Fibroblast of skin of right quadriceps (primary cell): ENCODE measurements around the gene NRG2.

Source experiments
- DNase-seq: peaks from one replicate; pipeline ENCODE4 v3.0.0-alpha.2; 2013

The NRG2 gene

DNA sequence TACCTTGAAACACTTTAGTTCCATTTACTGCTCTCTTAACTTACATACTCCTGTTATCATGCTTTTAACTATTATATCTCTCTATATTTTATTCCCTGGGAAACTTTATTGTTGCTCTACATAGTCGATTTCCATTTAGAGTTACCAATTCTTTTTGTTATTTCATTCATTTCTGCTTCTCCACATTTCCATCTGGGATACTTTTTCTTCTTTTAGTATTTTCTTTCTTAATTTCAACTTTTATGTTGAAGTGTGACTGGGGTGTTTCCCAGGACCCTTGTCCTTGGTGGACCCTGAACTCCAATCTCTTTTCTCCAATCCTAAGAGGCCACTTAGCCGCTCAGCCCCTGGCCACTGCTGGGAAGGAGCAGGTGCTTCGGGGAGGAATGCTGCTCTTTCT, 211.5 kb downstream of the NRG2 start:
- DNase-seq, result no peak

DNA sequence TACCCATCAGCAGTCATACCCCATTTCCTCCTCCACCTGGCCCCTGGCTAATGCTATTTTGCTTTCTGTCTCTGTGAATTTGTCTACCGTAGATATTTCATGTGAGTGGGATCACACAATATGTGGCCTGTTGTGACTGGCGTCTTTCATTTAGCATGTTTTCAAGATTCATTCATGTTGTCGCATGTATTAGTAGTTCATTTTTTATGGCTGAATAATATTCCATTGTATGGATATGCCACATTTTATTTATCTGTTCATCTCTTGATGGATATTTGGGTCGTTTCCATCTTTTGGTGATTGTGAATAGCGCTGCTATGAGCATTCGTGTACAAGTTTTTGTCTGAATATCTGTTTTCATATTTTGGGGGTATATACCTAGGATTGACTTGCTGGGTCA, 213.6 kb downstream of the NRG2 start:
- DNase-seq, result no peak

DNA sequence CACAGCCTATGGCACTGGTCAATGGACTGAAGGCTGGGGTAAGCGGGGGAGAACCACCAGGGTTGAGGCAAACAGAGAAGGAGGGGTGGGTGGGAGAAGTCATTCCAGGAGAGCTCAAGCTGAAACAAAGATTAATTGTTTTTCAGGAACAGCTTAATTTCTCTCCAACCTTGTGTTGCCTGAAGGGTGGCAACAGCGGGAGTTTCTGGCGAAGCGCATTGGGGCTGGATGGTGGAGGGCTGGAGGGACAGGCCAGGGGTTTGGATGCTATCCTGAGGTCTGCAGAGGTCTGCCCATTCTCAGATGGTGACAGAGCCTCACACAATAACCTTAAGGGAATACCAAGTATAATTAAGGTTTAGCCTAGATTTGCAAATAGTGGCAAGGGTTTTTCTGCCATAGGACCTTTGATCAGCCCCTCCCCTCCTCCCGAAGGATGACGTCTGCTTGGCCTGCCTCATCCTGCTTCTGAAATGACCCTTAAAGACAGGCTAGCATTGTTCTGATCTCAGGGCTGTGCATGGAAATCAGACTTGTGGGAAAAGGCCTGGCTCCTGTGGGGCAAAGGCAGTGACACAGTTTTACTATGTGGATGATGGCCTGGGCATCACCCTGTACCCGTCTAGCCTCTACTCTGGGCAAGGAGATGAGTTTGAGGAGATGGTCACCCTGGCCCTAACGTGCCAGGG, 214.7 kb downstream of the NRG2 start:
- no peak for DNase-seq

DNA sequence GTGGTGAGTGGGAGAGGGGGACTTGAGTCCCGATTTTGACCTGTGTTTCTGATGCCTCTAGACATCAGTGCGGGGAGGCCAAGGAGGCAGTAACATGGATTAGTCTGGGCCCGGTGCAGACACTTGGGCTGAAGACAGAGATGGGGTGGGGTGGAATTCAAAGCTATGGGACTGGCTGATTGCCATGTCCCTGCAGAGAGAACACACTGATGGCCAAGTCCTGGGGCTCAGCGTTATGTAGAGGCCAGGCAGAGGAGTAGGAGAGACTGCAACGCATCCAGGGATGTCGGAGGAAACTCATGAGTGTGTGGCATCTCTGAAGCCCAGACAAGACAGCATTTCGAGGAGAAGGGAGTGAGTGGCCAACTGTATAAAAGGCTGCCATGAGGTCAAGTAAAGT, 217.4 kb downstream of the NRG2 start:
- no peak for DNase-seq

DNA sequence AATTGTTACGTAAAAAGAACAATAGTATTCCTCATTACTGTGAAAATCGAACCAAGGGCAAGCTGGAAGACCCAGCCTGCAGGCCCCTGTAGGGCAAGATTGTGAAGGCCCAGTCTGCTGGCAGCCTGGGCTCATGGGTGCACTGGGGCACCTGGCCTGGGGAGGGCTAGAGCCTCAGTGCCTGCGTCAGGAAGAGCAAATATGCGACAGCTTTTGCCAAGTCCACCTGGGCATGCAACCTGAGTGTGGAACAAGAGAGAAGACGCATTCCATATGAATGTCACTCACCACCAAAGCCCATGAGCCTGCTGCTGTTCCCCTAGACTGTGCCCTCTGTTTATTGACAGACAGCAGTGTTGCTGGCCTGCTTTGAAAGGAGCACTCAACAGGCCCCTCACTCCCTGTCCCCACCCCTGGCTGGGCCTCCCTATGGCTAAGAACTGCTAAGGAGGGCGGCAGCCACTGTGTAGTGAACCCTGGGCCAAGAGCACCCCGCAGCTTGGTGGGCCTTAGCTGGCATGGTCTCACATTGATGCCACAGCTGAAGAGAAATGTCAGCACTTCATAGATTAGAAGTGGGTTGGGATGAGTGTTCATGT, 219.2 kb downstream of the NRG2 start:
- DNase-seq, result no peak

DNA sequence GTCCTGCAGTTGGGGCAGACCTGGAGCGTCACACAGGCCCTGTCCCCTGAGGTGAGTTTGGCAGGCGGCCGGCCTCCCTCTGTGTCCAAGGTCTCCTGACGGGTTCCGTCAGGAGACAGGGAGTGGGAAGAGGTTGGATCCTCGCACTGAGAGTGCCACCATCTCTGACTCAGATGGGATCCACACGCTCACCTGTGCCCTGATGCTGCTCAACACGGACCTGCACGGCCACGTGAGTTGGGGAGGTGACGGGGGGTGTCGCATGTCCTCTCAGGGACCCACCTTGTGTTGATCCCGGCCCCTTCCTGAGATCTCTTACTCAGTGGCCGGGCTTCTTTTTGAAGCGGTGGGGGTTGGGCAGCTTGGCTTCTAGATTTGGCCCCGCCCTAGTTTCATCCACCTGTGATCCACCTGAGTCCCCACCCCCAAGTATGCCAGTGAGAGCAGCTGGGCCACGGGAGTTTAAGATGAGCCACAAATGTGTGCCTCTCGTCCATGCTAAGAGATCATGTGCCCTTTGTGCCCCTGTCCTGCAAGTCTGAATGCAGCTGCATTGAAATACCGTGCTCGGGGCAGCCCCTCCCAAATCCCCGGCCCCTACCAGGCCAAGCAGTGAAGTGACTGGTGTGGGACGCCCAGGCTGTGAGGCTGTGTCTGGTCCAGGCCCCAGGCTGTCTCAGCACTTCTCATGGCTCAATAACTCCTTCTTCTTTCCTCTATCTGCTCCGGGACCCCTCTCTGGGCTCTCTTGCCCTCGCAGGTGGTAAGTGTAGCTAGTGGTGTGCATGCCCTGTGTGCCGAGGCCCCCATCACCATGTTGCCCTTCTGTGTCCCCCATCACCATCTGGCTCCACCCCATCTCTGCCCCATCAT, 220.3 kb downstream of the NRG2 start:
- DNase-seq, result no peak

DNA sequence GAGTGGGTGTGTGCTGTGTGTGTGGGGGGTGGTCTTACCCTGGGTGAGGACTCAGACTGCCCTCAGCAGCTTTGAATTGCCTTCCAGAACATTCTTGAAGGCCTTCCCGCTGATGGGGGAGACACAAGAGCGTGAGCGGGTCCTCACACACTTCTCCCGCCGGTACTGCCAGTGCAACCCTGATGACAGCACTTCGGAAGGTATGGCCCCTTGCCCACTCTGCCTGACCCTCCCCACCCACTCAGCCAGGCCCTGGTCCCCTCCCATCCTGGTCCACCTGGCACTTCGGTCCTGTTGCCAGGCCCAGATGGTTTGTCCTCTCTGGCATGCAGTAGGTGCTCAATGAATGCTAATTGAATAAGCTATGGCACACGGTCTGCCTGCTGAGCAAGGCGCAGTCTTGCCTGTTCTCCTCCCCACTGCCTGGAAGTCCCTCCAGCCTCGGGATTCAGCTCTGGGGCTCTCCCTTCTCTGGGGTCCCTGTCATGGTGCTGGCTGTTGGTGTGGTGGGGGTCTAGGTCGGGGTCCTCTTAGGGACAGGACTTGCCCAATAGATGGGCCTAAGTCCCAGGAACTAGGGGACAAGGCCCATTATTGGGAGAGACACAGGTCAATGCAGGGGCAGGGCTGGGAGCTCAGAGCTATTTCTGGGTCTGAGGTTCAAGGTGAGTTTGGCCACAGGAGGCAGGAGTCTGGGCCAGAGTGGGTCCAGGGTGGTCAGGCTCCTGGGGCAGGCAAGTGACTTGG, 221.1 kb downstream of the NRG2 start:
- no peak for DNase-seq

DNA sequence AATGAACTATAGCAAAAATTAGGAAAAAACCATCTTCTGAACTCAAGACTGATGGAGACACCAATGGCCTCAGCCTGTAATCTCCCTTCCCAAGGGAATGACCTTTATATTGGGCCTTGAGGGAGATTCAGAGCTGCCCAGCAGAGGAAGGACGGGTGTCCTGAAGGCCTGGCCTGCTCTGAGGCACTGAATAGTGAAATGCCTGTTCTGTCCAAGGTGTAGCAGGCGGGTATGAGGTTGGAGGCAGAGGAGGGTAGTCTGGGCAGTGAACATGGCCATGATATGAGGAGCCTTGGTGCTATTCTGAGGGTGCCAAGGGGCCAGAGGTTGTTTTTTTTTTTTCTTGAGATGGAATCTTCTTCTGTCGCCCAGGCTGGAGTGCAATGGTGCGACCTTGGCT, 222.5 kb downstream of the NRG2 start:
- no peak for DNase-seq

DNA sequence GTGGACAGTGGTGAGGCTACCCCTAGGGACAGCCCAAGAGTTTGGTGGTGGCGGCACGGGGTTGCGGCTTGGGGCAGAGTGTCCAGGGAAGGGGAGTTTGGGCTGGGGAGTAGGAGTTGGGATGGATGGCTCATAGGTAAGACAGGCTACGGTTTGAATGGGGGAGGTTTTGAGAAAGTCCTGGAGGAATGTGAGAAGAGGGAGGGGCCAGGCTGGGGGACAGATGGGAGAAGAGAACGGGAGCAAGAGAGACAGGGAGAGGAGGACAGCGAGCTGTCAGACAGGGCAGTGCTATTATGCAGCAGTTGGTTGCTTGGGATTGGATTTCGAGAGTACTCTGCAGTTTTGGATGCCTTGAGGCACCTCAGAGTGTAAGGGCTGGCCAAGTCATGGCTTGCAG, 223.0 kb downstream of the NRG2 start:
- DNase-seq, result no peak

DNA sequence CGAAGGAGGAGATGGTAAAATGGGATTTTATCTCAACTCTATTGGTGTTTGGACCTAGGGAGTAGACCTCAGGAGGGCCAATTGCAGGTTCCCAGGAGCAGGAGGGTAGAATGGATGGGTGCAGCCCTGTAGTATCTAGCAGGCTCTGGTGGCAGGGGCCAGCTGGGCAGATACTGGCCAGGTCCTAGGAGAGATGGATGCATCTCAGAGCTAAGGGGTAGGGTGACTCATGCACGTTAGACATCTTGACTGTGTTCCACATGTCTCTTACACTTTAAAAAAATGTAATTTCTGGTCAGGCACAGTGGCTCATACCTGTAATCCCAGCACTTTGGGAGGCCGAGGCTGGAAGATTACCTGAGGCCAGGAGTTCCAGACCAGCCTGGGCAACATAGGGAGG, 225.1 kb downstream of the NRG2 start:
- DNase-seq, result no peak

DNA sequence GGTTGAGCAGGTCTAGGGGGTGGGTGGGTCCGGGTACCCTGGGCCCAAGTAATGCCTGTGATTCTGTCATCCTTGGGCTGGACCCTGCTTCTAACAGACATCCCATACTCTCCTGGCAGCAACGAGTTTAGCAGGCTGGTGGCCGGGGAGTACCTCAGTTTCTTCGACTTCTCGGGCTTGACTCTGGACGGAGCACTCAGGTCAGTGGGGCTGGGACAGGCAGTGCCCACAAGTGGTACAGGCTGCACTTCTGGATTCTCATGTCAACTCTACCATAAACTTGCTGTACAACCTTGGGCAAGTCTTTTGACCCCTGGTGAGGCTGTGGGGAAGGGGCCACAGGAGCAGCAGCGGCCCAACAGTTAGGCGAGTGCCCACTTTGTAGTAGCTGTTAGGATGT, 225.7 kb downstream of the NRG2 start:
- no peak for DNase-seq

DNA sequence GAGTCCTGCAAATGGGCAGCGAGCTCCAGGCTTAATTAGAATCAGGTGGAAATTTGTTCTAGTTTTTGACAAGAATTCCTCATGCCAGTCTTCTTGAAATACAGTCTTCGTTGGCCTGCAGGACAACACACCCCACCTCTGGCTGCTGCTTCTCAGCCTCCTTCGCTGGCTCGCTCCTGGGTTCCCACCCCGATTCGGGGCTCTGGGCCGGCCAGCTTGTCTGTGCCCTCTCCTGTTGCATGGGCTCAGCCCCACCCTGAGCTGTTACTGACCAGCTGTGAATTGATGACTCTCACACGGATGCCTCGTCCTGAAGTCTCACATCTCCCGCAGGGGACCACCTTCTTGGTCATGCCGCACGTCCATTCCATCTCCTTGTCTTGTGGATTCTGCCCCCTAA, 226.5 kb downstream of the NRG2 start:
- no peak for DNase-seq

DNA sequence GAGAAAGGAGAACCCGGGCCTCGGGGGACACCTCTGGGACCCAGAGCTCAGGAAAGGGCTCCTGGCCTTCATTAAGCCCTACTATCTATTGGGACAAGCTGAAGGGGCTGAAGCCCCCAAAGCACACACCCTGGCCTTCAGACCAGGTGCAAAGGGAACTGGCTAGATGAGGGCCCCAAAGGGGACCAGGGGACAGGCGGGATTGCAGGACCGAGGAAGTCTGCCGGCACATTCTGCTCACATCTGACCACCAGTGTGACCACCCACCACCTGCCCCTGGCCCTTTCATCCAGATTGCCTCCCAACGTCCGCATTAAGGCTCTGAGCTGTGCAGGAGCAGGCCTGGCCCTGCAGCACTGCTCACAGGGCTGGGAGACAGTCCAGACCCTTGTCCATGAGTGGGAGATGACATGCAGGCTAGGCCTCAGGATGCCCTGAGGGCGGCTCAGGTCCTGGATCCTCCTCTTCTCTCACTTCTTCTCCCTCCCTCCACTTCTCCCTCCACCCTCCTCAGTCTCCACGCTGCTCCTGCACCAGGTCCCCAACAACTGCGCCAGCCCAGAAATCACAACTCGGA, 228.3 kb downstream of the NRG2 start:
- DNase-seq, result no peak

DNA sequence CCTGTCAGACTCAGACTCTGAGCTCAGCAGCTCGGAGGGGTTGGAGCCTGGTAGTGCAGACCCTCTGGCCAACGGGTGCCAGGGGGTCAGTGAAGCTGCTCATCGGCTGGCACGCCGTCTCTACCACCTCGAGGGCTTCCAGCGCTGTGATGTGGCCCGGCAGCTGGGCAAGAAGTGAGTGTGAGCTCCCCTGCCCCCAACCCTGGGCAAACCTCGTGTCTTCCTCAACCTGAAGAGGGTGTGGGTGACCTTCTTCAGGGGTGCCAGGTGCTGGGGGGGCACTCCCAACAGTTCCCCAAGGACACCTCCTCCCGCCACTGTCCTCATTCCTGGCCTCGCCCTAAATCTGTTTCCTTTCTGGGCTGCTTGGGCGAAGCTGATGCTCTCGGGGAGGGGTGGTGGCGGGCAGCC, 228.9 kb downstream of the NRG2 start:
- DNase-seq, result no peak

DNA sequence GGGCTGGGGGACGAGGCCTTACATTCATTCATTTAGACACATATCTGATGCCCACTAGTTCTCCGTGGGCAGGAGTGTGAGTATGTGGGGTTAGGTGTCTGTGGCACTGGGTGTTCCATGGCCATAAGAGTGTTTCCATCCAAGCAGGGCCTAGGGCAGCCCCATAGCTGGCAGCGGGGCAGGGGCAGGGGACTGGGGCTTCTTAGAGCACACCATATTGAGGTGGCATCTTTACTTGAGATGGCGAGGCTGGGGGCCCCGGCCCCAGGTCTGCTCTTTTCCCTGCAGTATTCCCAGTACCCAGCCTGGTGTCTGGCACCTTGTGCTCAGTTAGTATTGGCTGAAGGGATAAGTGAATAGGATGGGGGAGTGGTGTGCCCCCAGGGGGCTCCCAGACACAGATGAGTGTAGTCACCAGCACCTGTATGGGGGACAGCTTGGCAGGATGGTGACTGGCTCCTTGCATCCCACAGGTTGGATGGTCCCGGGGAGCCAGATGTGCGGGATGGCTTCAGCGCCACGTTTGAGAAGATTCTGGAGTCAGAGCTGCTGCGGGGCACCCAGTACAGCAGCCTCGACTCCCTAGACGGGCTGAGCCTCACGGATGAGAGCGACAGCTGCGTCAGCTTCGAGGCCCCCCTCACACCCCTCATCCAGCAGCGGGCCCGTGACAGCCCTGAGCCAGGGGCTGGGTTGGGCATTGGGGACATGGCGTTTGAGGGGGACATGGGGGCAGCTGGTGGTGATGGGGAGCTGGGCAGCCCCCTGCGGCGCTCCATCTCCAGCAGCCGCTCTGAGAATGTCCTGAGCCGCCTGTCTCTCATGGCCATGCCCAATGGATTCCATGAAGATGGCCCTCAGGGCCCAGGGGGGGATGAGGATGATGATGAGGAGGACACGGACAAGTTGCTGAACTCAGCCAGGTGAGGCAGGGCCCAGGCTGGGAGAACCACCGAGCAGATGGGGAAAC, 230.0 kb downstream of the NRG2 start:
- DNase-seq, result no peak

DNA sequence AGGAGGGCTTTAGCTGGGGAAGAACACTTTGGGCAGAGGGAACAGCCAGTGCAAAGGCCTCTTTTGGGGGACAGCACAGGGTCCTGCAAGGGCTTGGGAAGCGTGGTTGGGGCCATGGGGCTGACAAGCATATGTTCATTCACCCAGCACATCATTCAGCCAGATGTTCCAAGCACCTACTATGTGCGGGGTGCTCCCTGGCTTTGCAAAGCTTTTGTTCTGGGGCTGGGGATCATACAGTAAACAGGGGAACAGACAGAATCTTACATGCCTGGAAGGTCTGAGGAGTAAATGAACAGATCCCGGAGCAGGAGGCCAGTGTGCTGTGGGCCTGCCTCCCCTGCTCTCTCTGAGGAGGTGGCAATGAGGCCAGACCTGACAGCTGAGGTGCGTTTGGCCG, 230.8 kb downstream of the NRG2 start:
- DNase-seq, result no peak

DNA sequence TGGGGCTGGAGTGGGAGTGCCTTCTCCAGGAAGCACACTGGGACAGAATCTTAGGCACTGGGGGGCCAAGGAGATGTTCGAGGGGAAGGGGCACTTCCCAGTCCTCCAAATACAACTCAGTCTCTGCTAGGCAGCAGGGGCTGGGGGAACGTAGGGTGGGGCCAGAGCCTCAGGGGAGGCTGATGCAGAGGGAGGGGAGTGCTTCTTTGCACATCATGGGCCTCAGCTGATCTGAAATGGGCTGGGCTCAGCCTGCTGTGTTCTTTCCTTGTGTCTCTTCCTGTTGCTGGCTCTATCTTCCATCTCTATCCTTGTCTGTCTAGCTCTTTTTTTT, 231.9 kb downstream of the NRG2 start:
- DNase-seq, result no peak

DNA sequence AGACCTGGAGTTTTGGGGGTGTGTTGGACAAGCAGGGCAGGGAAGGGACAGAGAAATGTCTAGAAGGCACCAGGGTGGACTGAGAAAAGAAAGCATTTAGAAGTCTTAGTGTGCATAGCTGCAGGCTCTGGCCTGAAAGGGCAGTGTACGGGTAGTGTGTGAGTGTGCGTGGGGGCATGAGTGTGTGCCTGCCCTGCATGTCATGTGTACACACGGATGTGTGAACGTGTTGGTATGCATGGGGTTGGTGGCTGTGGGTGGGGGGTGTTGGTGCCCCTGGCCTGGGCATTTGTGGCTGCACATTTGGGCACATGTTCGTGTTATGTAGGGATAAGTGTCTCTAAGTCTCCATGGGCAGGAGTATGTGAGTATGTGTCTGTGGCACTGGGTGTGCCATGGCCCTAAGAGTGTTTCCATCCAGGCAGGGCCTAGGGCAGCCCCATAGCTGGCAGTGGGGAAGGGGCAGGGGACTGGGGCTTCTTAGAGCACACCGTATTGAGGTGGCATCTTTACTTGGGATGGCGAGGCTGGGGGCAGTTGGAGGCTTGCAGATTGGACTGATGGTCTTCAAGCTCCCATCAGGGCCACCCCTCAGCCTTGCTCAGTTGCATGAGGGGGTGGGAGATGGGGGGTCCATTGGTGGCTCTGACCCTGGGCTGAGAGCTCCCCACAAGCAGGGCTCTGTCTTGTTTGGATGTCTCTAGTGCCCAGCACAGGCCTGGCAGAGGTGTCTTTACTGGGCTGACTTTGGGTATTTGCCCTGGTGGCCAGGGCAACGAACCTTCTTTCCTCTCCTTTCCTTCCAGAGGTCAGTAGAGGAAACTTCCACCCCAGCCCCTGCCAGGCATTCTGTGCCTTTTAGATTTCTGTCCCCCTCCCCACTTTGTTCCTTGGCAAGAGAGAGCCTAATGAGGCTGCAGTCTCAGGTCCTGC, 232.5 kb downstream of the NRG2 start:
- no peak for DNase-seq

DNA sequence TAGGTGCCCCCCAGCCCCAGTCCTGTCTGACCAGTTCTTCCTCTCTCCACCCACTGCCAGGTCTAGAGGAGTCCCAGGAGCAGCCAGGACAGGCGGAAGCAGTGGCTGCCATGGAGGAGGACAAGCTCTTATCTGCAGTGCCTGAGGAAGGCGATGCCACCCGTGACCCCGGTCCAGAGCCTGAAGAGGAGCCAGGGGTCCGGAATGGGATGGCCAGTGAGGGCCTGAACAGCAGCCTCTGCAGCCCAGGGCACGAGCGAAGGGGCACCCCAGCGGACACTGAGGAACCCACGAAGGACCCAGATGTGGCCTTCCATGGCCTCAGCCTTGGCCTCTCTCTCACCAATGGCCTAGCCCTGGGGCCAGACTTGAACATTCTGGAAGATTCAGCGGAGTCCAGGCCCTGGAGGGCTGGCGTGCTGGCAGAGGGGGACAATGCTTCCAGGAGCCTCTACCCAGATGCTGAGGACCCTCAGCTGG, 233.7 kb downstream of the NRG2 start:
- no peak for DNase-seq

DNA sequence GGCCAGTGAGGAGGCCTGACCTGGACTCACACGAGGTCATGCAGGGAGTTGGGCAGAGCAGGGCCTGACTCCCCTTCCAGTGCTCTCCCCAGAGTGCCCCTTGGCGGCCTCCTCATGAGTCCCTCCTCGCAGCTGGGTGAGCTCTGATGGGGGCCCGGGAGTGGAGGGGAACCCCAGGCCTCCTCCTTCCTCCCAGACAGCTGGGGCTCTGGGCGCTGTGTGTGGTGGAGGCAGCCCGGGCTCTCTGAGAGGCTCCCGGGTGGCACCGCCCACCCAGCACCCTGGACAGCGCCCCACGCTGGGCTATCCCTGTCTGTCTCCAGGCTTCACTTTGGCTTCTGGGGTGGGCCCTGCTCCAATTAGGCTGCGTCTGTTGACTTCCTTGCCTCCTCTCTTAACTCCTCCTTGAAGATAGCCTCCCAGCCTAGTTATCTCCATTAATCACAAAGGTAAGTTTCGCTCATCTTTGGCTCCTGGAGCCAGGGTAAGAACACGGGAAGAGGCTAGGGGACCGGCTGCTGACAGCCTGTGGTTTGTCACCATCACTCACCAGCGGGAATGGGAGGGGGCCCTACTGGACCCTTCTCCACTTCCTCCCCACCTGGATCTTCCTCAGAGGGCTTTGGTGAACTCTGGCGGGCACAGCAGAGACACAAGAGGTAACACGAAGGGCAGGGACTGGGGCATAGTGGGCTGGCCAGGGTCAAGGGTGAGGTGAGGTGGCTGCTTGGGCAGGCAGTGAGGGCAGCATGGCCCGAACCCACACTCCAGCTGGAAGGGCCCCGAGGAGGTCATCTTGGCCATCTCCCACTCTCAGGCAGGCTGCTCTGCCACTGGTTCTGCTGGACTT, 234.4 kb downstream of the NRG2 start:
- peak; percentile 39 for DNase-seq
